OCI-LY7 (cell line): ENCODE data around the gene LGI2.

Source experiments
- CTCF ChIP-seq: fragments of 200-600 bp; sonication (generic); conservative IDR thresholded peaks from 2 replicates; pipeline ENCODE4 v1.5.1; 2014; ENCODE audit warnings: mild to moderate bottlenecking, antibody characterized with exemption, low read length, moderate library complexity, mixed read lengths
- EZH2phosphoT487 ChIP-seq: fragments of 200-600 bp; sonication (generic); IDR thresholded peaks from 2 replicates; pipeline ENCODE4 v1.6.1; 2018; ENCODE audit warnings: low read depth, borderline replicate concordance, mild to moderate bottlenecking, mixed run types, antibody characterized with exemption, low read length, moderate library complexity, mixed read lengths

- no peak for TF ChIP-seq CTCF
- TF ChIP-seq EZH2phosphoT487 = no peak
Measured at GRCh38 chr4:25000639-25001038, 30.1 kb downstream of the LGI2 start.
